Activated CD4-positive, alpha-beta memory T cell treated with anti-CD3 and anti-CD28 coated beads for 36 hours (primary cell): Measurements from ENCODE around the gene STX16. TPM values are rescaled to one million over a fixed set of nuclear protein-coding genes. Genes with fewer than 3 reads are reported as not detected.

Experiments
- CTCF ChIA-PET: fragments of 350-600 bp; sonication (Branson Sonifier 250); formaldehyde crosslinking; loops from one replicate; lab custom pipeline; 2021; ENCODE audit warnings: antibody characterized with exemption, inconsistent platforms; lab: Charles Lee
- POLR2A ChIA-PET: fragments of 350-600 bp; sonication (Branson Sonifier 250); formaldehyde crosslinking; loops from one replicate; lab custom pipeline; 2021; ENCODE audit warnings: antibody characterized with exemption; lab: Charles Lee
- DNase-seq: peaks from one replicate; pipeline ENCODE4 v3.0.0-alpha.2; 2020
- H3K27ac Mint-ChIP-seq: one replicate; pipeline ENCODE4 v1.8.0; 2021; ENCODE audit warnings: mixed read lengths
- H3K27me3 Mint-ChIP-seq: one replicate; pipeline ENCODE4 v1.8.0; 2021; ENCODE audit warnings: mixed read lengths
- H3K36me3 Mint-ChIP-seq: one replicate; pipeline ENCODE4 v1.8.0; 2021; ENCODE audit warnings: mixed read lengths
- H3K4me1 Mint-ChIP-seq: one replicate; pipeline ENCODE4 v1.8.0; 2021; ENCODE audit warnings: low read depth, mixed read lengths
- H3K4me3 Mint-ChIP-seq: one replicate; pipeline ENCODE4 v1.8.0; 2021; ENCODE audit warnings: mild to moderate bottlenecking, mixed read lengths
- H3K9me3 Mint-ChIP-seq: one replicate; pipeline ENCODE4 v1.8.0; 2021; ENCODE audit warnings: mixed read lengths
- intact Hi-C: fragments of 100-400 bp; cut with micrococcal nuclease; formaldehyde crosslinking; loops from one replicate; pipeline ENCODE4 v1.15.1; 2023
- total RNA-seq, 2 experiments: library from RNA; stranded (reverse); gene quantifications; one replicate each; pipeline ENCODE4 v1.2.3, GENCODE V29; 2021

Gene STX16
- total RNA-seq, 2 experiments from 2014 or later = 88.7 to 104 TPM

GRCh38 chr20:58713801-58714339 is 62.8 kb downstream of the STX16 start:
- intact Hi-C loops = no loop called here
- no peak overlapping the region for H3K4me3 Mint-ChIP-seq
- H3K27me3 Mint-ChIP-seq = no peaks in the 10 kb centered on the region
- no peaks in the 10 kb centered on the region for H3K9me3 Mint-ChIP-seq
- no peak overlapping the region for H3K27ac Mint-ChIP-seq
- DNase-seq = no peak
- POLR2A ChIA-PET = no interaction called here
- no peaks in the 10 kb centered on the region for H3K4me1 Mint-ChIP-seq
- CTCF ChIA-PET = no interaction called here
- H3K36me3 Mint-ChIP-seq = no peaks in the 10 kb centered on the region

- no peak overlapping the region for H3K27ac Mint-ChIP-seq
- H3K9me3 Mint-ChIP-seq = no peaks in the 10 kb centered on the region
- intact Hi-C loops = no loop called here
- CTCF ChIA-PET = no interaction called here
- POLR2A ChIA-PET = no interaction called here
- H3K36me3 Mint-ChIP-seq = no peaks in the 10 kb centered on the region
- peak; percentile 2 for DNase-seq
- no peak overlapping the region for H3K4me3 Mint-ChIP-seq
- no peaks in the 10 kb centered on the region for H3K27me3 Mint-ChIP-seq
- no peaks in the 10 kb centered on the region for H3K4me1 Mint-ChIP-seq
Observed at GRCh38 chr20:58714340-58714922, 63.3 kb downstream of the STX16 start.

GRCh38 chr20:58714923-58715351 is 63.9 kb downstream of the STX16 start:
- Mint-ChIP-seq H3K27ac (no peak overlapping the region), H3K36me3 (no peaks in the 10 kb centered on the region), H3K4me1 (no peaks in the 10 kb centered on the region), H3K4me3 (no peak overlapping the region), H3K27me3 (no peaks in the 10 kb centered on the region), H3K9me3 (no peaks in the 10 kb centered on the region)
- peak; percentile 3 for DNase-seq
- ChIA-PET CTCF (no interaction called here), POLR2A (no interaction called here)
- intact Hi-C loops = no loop called here

DNA sequence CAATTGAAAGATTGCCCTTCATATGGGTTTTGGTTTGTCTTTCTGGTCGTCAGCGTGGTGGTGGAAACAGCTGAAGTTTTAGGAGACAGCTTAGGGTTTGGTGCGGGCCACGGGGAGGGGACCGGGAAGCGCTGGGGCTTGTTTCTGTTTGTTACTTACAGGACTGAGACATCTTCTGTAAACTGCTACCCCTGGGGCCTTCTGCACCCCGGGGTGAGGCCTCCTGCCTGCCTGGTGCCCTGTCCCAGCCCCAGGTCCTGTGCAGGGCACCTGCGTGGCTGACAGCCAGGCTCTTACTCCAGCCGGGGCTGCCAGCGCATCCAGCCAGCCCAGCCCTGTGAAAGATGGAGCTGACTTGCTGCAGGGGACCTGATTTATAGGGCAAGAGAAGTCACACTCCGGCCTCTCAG is 64.3 kb downstream of the STX16 start:
- H3K27ac Mint-ChIP-seq = no peak overlapping the region
- peaks cover under 1% of the 10 kb centered on the region for H3K27me3 Mint-ChIP-seq
- intact Hi-C loops = no loop called here
- no peaks in the 10 kb centered on the region for H3K36me3 Mint-ChIP-seq
- no peaks in the 10 kb centered on the region for H3K4me1 Mint-ChIP-seq
- DNase-seq = no peak
- H3K9me3 Mint-ChIP-seq = no peaks in the 10 kb centered on the region
- CTCF ChIA-PET = no interaction called here
- no peak overlapping the region for H3K4me3 Mint-ChIP-seq
- POLR2A ChIA-PET = no interaction called here

DNA sequence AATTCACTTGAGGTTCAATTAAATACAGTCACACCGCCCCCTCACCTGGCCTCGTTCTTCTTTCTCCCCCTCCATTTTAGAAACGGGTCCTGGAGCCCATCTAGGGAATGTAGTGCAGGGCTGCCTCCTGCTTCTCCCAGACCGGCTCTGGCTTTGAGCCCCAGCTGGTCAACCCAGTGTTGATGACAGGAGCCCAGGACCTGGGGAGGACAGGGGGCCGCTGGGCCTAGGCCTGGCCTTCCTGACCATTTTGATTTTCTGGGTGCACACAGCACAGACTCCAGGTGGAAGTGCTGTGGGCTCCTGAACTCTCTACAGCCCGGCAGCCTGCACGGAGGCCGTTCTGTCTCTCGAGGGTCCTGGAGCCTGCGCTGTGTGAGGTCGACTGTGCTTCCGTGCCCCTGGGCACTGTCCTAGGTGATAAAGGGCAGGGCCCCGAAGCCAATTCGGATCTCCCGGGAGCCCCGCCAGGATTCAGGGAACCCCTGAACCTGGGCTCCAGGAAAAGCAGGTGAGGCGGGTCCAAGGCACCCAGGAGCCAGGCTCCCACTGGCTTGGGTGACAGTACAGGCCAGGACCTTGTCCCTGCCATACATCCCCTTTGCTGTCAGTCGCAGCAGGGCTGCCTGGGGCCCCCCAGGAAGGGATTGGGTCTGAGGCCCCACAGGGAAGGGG is 64.9 kb downstream of the STX16 start:
- H3K4me3 Mint-ChIP-seq = no peak overlapping the region
- H3K9me3 Mint-ChIP-seq = no peaks in the 10 kb centered on the region
- no peaks in the 10 kb centered on the region for H3K36me3 Mint-ChIP-seq
- intact Hi-C loops = no loop called here
- peaks cover 6% of the 10 kb centered on the region for H3K27me3 Mint-ChIP-seq
- H3K27ac Mint-ChIP-seq = no peak overlapping the region
- ChIA-PET CTCF (no interaction called here), POLR2A (interaction anchor here (0.5 kb wide), 1 partner anchor 1314 kb away, joined by 3 read pairs; no protein-coding TSS in a partner anchor)
- no peaks in the 10 kb centered on the region for H3K4me1 Mint-ChIP-seq
- no peak for DNase-seq

DNA sequence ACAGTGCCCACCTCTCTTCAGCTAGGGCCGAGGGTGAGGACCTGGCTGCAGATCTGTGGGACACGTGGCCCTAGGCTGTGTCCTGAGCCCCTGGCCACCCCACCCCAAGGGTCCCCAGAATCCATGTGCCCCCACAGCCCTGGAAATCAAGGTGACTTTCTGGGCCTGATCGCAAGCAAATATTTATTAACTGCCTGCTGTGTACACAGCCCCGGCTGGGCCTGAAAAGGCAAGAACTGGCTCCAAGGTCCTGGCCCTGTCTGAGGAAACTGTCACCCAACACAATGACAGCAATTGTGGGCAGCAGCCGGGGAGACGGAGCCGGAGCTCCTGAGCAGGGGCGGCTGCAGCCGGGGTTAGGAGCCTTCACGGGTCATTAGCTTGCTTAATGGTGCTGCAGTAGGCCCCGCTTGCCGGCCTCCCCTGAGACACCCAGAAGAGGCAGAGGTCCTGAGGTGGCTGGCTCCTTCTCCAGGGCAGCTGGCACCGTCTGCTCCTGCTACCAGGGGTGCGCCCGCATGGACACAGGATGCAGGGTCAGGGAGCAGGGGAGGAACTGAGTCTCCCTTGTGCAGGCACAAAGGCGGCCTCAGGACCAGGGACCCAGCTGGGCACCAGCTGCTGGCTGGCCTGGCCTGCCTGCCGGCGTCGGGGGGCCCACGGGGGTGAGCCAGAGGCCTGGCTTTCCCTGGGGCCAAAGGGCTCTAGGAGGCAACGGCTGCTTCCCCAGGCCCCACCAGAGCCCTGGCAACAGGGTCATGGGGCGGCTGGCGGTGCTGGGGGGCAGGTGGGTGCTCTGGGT is 65.6 kb downstream of the STX16 start:
- peaks cover 10% of the 10 kb centered on the region for H3K27me3 Mint-ChIP-seq
- peak; percentile 5 for DNase-seq
- CTCF ChIA-PET = no interaction called here
- H3K4me3 Mint-ChIP-seq = no peak overlapping the region
- H3K27ac Mint-ChIP-seq = no peak overlapping the region
- intact Hi-C loops = no loop called here
- H3K4me1 Mint-ChIP-seq = no peaks in the 10 kb centered on the region
- H3K9me3 Mint-ChIP-seq = no peaks in the 10 kb centered on the region
- POLR2A ChIA-PET = interaction anchor here (0.5 kb wide), 1 partner anchor 1313 kb away, joined by 3 read pairs; no protein-coding TSS in a partner anchor
- H3K36me3 Mint-ChIP-seq = no peaks in the 10 kb centered on the region

DNA sequence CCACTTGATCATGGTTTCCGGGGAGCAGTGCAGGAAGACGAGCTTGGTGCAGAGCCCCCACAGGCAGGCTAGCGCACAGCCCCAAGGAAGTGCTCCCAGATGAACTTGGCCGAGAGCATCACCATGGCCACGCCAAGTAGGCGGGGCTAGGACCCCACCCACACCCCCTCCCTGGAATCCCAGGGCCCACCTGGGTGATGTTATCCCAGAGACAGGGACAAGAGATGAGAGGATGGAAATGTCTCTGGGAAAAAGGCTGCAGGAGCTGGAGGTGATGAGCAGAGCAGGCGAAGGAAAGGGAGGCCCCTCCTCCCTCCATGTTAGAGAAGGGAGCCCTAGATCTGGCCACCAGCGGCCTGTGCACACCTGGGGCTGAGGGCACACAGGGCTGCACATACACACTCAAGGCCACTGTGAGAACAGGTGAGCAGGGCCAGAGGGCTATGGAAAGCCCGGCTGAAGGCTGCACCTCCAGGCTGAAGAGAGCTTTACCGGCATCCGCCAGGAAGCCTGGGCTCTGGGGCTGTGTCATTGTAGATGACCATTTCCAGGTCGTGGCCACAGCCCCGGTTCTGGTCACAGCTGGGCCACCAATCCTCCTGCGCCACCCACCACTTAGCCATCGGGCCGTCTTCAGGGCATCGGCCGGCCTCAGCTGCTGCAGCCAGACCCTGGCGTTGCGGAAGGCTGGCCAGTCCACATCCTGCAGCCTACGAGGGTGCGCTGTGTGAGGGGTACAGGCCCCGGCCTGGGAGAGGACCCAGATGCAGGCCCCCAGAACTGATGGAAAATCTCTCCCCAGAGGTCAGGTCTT is 66.4 kb downstream of the STX16 start:
- Mint-ChIP-seq H3K27me3 (peaks cover 17% of the 10 kb centered on the region), H3K4me1 (no peaks in the 10 kb centered on the region), H3K36me3 (no peaks in the 10 kb centered on the region), H3K9me3 (no peaks in the 10 kb centered on the region), H3K27ac (no peak overlapping the region), H3K4me3 (no peak overlapping the region)
- ChIA-PET CTCF (no interaction called here), POLR2A (no interaction called here)
- intact Hi-C loops = no loop called here
- DNase-seq = peak; percentile 6

DNA sequence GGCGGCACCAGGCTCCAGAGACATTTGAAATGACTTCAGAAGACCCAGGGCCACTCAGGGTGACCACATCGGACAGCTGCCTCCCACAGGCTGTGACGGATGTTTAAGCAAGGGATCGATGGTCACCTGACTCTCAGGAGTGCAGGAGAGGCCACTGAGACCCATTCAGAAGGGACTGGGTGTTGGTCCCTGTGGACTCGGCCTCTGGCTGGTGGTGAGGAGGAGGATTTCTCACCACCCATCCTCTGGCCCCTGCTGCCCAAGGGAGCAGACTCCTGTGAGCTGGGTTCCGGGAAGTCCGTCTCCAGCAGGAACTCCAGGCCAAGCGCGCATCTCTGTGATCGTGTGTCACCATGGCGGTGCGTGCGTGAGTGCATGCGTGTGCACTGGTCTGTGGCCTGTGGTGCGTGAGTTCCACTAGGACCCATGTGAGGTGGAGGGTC is 67.1 kb downstream of the STX16 start:
- intact Hi-C loops = no loop called here
- Mint-ChIP-seq H3K9me3 (no peaks in the 10 kb centered on the region), H3K27ac (no peak overlapping the region), H3K4me1 (no peaks in the 10 kb centered on the region), H3K36me3 (no peaks in the 10 kb centered on the region), H3K27me3 (peaks cover 22% of the 10 kb centered on the region), H3K4me3 (no peak overlapping the region)
- ChIA-PET POLR2A (no interaction called here), CTCF (no interaction called here)
- no peak for DNase-seq

DNA sequence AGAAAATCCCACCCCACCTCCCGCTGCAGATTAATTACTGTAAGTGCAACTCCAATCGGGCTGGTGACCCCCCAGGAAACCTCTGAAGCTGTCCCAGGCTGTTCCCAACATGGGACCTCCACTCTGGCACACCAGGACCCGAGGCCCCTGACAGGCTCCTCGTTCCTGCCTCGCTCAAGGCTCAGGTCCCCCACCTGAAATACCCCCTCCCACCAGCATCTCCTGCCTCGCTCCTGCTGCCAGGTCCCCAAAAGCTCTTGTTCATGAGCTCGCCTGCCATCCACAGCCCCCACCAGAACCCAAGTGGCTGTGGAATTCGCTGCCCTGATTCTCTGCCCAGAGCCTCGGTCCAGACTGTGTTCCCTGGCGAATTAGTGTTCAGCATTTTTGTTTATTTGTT is 67.6 kb downstream of the STX16 start:
- Mint-ChIP-seq H3K27ac (no peak overlapping the region), H3K4me1 (no peaks in the 10 kb centered on the region), H3K4me3 (no peak overlapping the region), H3K27me3 (peaks cover 22% of the 10 kb centered on the region), H3K36me3 (no peaks in the 10 kb centered on the region), H3K9me3 (no peaks in the 10 kb centered on the region)
- POLR2A ChIA-PET = no interaction called here
- DNase-seq = no peak
- CTCF ChIA-PET = no interaction called here
- intact Hi-C loops = no loop called here

GRCh38 chr20:58719258-58719657 is 68.2 kb downstream of the STX16 start:
- Mint-ChIP-seq H3K9me3 (no peaks in the 10 kb centered on the region), H3K27ac (no peak overlapping the region), H3K27me3 (peaks cover 22% of the 10 kb centered on the region), H3K4me1 (no peaks in the 10 kb centered on the region), H3K4me3 (no peak overlapping the region), H3K36me3 (no peaks in the 10 kb centered on the region)
- intact Hi-C loops = no loop called here
- ChIA-PET POLR2A (no interaction called here), CTCF (no interaction called here)
- no peak for DNase-seq

DNA sequence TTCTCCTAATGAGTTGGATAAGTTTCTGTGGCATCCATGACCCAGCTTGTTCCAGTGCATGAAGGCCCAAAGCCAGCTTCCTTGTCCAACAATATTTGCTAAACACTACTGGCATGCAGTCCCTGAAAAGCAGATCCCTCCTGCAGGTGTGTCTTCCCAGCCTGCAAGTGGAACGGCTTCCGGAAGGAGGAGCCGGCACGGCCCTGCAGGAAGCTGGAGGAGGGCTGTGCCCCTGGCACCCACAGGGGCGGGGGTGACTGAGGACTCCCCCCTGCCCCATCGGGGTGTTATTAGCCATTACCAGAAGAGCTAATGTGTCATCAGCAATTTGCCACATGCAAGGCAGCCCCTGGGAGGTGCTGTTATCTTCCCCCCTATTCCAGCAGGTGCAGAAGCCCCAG is 68.9 kb downstream of the STX16 start:
- no peaks in the 10 kb centered on the region for H3K9me3 Mint-ChIP-seq
- no peaks in the 10 kb centered on the region for H3K36me3 Mint-ChIP-seq
- DNase-seq = no peak
- POLR2A ChIA-PET = no interaction called here
- H3K4me1 Mint-ChIP-seq = no peaks in the 10 kb centered on the region
- H3K4me3 Mint-ChIP-seq = no peak overlapping the region
- CTCF ChIA-PET = no interaction called here
- peaks cover 27% of the 10 kb centered on the region for H3K27me3 Mint-ChIP-seq
- no peak overlapping the region for H3K27ac Mint-ChIP-seq
- intact Hi-C loops = no loop called here

DNA sequence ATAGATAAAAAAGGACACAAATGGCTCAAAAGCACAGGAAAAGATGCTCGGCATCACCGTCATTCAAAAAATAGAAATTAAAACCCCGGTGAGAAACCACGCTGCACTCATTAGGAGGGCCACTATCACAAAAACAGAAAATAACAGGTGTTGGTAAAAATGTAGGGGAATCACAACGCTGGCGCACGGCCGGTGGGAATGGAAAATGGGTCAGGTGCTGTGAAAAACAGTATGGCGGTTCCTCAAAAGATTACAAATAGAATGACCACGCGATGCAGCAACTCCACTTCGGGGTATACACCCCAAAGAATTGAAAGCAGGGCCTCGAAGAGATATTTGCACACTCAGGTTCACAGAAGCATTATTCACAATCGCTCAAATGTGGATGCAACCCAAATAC is 69.8 kb downstream of the STX16 start:
- H3K27ac Mint-ChIP-seq = no peak overlapping the region
- no peak overlapping the region for H3K4me3 Mint-ChIP-seq
- H3K36me3 Mint-ChIP-seq = no peaks in the 10 kb centered on the region
- ChIA-PET POLR2A (no interaction called here), CTCF (no interaction called here)
- H3K27me3 Mint-ChIP-seq = peaks cover 27% of the 10 kb centered on the region
- intact Hi-C loops = no loop called here
- DNase-seq = no peak
- H3K9me3 Mint-ChIP-seq = no peaks in the 10 kb centered on the region
- no peaks in the 10 kb centered on the region for H3K4me1 Mint-ChIP-seq
